Measurements from ENCODE around the gene APBA1. TPM values are rescaled to one million over a fixed set of nuclear protein-coding genes. Genes with fewer than 3 reads are reported as not detected.
A peak's percentile ranks its signal among the peaks of the same experiment; 100 is the strongest.

Gene APBA1
- total RNA-seq, 1 experiment from 2014 or later: 0.52 TPM

GRCh38 chr9:69385581-69386033, 286.6 kb downstream of the APBA1 start:
- no peaks in the 10 kb centered on the region for H3K27me3 ChIP-seq (ENCODE audit: control insufficient read depth, insufficient read depth, low read length)
- peak; percentile 76 for DNase-seq
- peaks cover 6% of the 10 kb centered on the region; the same call in 1 of the 2 replicates for H3K36me3 ChIP-seq (replicated peaks; ENCODE audit: control insufficient read depth, insufficient read depth, low read length)

DNA sequence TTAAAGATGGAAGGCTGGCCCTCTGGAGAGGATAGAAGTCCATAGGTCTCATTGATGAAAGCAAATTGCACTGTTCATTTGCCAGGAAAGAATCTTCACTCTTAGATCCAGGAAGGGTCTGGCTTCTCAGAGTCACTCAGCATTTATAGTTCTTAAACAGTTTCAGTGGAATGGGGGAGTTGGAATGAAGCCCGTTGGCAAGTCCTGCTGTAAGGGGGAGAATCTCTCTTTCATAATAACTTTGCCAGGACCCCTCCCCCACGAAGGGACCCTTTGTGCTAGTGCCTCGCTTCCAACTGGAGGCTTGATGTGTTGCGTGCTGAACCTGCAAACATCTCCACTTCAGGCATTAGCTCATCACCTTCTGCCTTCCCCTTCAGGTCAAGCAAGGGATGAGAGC, 290.0 kb downstream of the APBA1 start:
- DNase-seq: no peak
- no peaks in the 10 kb centered on the region for H3K27me3 ChIP-seq (ENCODE audit: control insufficient read depth, insufficient read depth, low read length)
- peaks cover 2% of the 10 kb centered on the region; the same call in 1 of the 2 replicates for H3K36me3 ChIP-seq (replicated peaks; ENCODE audit: control insufficient read depth, insufficient read depth, low read length)
- no peak overlapping the region for H3K4me3 ChIP-seq (ENCODE audit: insufficient read depth, low read depth, low read length)

More at GRCh38 chr9:69385581-69386033, 286.6 kb downstream of the APBA1 start:
- no peak overlapping the region for H3K4me3 ChIP-seq (ENCODE audit: insufficient read depth, low read depth, low read length)

DNA sequence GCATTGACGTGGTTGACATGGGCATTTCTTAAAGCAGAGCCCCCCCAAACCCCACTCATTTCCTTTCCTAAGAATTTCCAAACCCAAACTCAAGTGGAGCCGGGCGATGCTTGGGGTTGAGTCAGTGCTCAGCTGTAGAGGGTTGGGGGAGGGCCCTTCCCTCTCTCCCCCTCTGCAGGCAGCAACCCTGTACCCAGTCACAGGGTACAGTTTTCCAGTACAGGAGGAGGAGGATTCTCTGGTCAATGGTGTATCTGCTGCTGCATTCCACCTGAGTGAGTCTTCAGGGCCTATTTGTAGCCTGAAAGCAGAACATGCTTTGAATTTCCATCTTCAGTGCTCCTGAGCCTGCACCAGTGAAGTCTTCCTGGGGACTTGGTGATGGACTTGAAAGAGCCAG, 291.4 kb downstream of the APBA1 start:
- no peak for DNase-seq
- peaks cover 2% of the 10 kb centered on the region; the same call in 1 of the 2 replicates for H3K36me3 ChIP-seq (replicated peaks; ENCODE audit: control insufficient read depth, insufficient read depth, low read length)
- no peak overlapping the region for H3K4me3 ChIP-seq (ENCODE audit: insufficient read depth, low read depth, low read length)
- H3K27me3 ChIP-seq (ENCODE audit: control insufficient read depth, insufficient read depth, low read length): no peaks in the 10 kb centered on the region

GRCh38 chr9:69380301-69380700, 291.9 kb downstream of the APBA1 start:
- Histone ChIP-seq H3K27me3 (ENCODE audit: control insufficient read depth, insufficient read depth, low read length) (no peaks in the 10 kb centered on the region), H3K36me3 (replicated peaks; ENCODE audit: control insufficient read depth, insufficient read depth, low read length) (peaks cover 2% of the 10 kb centered on the region; the same call in 1 of the 2 replicates), H3K4me3 (ENCODE audit: insufficient read depth, low read depth, low read length) (no peak overlapping the region)
- no peak for DNase-seq

DNA sequence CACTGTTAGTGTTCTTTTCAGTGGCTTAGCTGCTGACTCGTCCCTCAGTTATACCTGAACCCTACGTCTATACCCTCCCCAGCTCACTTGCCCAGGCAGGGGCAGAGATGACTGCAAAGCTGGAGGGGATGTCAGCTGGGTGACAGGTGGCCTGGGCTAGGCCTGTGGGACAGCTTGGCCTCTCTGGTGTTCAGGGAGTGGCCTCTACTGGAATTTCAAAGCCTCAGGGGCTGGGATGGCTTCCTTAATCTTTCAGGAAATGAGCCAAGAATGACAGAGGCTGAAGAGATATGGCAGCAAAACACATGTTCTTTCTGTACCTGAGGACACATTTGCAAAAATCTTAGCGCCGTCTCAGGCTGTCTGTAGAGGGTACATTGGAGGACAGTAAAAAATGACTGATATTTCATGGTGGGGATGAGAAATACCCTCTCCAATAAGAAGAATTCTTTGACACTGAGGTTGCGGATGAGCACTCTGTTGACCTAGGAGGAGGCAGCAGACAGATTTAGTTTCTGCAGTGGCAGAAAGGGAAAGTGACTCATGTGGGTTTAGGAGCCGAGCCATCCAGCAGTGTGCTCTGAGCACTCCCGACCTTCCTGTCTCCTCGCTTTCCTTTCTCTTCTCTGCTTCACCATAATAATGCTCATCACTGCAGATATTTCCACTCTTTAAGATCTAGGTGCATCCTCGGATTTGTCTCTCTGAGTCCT, 292.7 kb downstream of the APBA1 start:
- H3K27me3 ChIP-seq (ENCODE audit: control insufficient read depth, insufficient read depth, low read length): no peaks in the 10 kb centered on the region
- peaks cover 2% of the 10 kb centered on the region; the same call in 1 of the 2 replicates for H3K36me3 ChIP-seq (replicated peaks; ENCODE audit: control insufficient read depth, insufficient read depth, low read length)
- DNase-seq: no peak
- no peak overlapping the region for H3K4me3 ChIP-seq (ENCODE audit: insufficient read depth, low read depth, low read length)

DNA sequence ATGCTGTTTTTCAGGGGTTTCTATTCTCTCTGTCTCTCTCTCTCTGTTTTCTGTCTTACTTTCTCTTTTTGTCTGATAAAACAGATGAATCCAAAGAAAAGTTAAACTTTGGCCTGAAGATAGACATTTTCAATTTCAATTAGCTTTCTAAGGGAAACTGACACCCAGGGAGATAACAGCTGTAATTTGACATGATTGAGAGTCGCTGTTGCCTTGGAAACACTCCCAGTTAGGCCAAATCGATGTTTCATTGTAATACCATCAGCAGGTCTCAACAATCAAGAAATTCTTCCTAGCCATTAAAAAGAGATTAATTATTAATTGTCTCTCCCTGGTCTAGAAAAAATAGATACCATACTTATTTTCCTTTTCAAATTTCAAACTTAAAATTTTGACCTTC, 294.2 kb downstream of the APBA1 start:
- Histone ChIP-seq H3K36me3 (replicated peaks; ENCODE audit: control insufficient read depth, insufficient read depth, low read length) (peaks cover 2% of the 10 kb centered on the region; the same call in 1 of the 2 replicates), H3K27me3 (ENCODE audit: control insufficient read depth, insufficient read depth, low read length) (no peaks in the 10 kb centered on the region), H3K4me3 (ENCODE audit: insufficient read depth, low read depth, low read length) (no peak overlapping the region)
- DNase-seq: no peak

Other genes with a start within 250 kb of the APBA1 start
- gene PTAR1, start 87.6 kb upstream of the APBA1 start, total RNA-seq (2014; rRNA removed; shearing (Covaris generic)): 66.7 and 113 TPM in 2 replicates
- gene CFAP95, start 148.4 kb upstream of the APBA1 start, total RNA-seq (2014; rRNA removed; shearing (Covaris generic)): 30.0 and 39.6 TPM in 2 replicates

Measured in H7 (cell line).